Measurements from ENCODE around the gene SAPCD2.

Gene SAPCD2

DNA sequence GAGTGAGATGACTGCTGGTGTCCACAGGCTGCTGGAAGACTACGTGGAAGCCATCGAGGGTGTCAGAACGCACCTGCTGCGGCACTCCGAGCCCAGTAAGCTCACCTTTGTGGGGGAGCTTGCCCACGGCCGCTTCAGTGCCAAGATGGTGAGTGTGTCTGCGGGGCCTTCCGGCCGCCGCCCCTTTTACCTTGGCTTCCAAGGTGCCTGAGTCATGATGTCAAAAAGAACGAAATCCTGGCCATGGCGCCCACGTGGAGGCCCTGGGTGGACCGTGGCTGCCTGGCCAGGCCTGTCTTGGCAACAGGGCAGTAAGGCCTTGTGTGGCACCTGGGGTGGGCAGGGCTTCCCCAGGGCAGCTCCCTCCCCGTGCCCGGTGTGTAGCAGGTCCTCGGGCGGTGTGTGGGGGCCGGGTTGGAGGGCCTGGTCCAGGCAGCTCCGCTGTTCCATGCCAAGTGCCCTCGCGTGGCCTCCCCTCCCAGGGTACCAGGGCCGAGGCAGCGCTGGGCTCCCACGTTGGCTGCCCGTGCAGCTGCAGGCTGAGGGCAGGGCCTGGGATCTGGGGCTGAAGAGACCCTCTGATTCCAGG is 36.4 kb upstream of the SAPCD2 start:
- DNase-seq: no peak

GRCh38 chr9:137105814-137106661 is 35.7 kb upstream of the SAPCD2 start:
- no peak for DNase-seq

DNA sequence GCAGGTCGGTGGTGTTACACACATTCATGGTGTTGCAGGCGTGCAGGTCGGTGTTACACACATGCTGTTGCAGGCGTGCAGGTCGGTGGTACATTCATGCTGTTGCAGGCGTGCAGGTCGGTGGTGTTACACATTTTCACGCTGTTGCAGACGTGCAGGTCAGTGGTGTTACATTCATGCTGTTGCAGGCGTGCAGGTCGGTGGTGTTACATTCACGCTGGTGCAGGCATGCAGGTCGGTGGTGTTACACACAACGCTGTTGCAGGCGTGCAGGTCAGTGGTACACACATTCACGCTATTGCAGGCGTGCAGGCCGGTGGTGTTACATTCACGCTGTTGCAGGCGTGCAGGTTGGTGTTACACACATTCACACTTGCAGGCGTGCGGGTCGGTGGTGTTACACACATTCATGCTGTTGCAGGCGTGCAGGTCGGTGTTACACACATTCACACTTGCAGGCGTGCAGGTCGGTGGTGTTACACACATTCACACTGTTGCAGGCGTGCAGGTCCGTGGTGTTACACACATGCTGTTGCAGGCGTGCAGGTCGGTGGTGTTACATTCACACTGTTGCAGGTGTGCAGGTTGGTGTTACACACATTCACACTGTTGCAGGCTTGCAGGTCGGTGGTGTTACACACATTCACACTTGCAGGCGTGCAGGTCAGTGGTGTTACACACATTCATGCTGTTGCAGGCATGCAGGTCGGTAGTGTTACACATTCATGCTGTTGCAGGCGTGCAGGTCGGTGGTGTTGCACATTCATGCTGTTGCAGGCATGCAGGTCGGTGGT is 33.0 kb upstream of the SAPCD2 start:
- no peak for DNase-seq

- DNase-seq: no peak
Measured at GRCh38 chr9:137099231-137099630, 28.9 kb upstream of the SAPCD2 start.

- DNase-seq: no peak
Measured at GRCh38 chr9:137097761-137098462, 27.6 kb upstream of the SAPCD2 start.

GRCh38 chr9:137096785-137097546 is 26.6 kb upstream of the SAPCD2 start:
- DNase-seq: no peak

GRCh38 chr9:137095664-137096517 is 25.5 kb upstream of the SAPCD2 start:
- DNase-seq: peak; percentile 88

DNA sequence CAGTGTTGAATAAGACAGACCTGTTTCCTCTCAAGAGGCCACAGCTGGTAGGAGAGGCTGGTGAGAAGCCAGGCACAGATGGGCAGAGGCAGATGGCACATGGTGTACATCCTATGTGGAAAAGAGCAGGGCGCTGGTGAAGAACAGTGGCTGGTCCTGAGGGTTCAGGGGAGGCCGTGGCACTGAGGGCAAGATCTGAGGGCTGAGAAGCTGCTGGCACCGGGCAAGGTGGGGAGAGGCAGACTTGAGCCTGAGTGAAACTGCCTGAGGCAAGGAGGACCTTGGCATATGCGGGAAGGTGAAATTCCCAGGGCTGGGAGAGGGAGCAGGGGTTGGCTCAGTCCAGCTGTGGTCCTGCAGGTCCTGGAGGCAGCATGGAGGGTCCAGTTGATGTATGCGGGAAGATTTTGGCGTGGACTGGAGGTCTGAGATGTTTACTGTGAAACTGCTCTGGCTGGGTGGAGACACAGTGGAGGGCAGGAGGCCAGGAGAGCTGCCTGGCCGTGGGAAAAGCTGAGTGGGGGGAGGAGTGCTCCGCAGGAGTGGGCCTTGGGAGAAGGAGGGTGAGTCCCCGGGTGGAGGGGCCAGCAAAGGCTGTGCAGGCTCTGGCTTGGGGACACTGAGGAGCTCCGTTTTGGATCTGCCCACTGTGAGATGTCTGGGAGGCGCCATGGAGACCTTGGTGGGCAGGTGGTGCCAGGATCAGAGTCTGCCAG is 19.0 kb upstream of the SAPCD2 start:
- no peak for DNase-seq

- DNase-seq: no peak
Measured at GRCh38 chr9:137088121-137088520, 17.8 kb upstream of the SAPCD2 start.

- DNase-seq: no peak
Measured at GRCh38 chr9:137087409-137087925, 17.1 kb upstream of the SAPCD2 start.

- DNase-seq: peak; percentile 98
Measured at GRCh38 chr9:137086531-137087408, 16.4 kb upstream of the SAPCD2 start, which contains the start of gene MAN1B1. Gene MAN1B1, plus strand, starts transcription at chr9:137086985. Its CDS starts 15 bp downstream, at chr9:137087000.

DNA sequence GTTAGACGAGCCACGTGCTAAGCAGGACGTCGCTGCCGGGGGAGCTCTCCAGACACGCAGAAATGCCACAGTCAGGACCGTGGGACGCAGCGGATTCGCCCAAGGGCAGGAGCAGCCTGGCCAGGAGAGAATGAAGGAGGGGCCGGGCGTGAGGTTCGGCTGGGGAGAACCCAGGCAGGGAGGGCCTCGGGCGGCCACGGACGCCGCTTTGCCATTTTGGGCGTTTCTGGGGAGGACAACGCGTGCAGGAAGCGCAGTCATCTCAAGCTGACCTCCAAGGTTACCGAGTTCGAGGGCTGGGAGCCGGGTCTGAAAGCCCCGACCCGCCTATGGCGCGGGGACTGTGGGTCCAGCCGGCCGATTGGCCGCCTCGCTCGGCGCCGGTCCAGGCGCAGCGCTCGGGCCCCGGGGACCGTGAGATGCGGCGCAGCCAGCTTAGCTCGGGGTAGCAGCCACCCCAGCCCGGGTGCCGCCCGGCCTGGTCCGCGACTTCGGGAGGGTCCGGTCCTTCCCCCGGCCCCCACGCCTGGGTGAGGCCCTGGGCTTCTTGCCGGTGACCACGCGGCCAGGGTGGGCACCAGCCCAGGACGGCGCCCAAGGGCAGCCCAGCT is 15.7 kb upstream of the SAPCD2 start:
- DNase-seq: no peak

DNA sequence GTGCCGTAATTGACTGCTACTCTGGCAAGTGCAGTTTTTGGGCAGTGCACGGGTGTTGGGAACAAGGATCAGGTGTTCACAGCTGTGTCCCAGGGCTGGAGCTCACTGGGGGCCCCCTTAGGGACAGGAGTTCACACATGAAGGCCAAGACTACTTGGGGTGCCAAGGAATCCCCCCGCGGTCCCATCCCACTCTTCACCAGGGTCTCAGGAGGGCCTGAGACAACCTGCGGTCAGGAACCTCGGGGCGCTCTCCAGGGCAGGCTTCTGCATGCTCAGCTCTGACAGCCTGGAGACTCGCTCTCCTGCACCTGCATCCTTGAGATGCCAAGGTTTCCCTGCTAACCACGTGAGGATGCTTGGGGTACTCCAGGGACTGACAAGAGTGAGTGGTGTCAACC is 14.2 kb upstream of the SAPCD2 start:
- DNase-seq: no peak

GRCh38 chr9:137083394-137084004 is 13.1 kb upstream of the SAPCD2 start:
- no peak for DNase-seq

DNA sequence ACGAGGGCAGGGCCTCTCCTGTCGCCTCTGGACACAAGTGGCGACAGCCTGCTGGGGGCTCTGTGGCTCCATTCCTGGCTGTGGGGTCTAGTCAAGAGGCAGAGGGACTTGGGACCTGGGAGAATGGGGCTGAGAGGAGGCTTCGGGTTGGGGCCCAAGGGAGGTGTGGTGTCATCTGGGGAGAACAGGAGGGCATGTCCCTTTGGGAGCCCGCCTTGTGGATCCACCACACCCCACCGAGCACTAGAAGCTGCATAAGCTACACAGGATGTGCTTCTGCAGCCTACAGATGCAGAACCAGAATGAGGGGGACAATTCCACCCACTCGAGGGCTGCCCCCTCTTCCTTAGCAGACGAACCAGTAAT is 12.6 kb upstream of the SAPCD2 start:
- no peak for DNase-seq

- DNase-seq: no peak
Measured at GRCh38 chr9:137082222-137082924, 12.0 kb upstream of the SAPCD2 start.

DNA sequence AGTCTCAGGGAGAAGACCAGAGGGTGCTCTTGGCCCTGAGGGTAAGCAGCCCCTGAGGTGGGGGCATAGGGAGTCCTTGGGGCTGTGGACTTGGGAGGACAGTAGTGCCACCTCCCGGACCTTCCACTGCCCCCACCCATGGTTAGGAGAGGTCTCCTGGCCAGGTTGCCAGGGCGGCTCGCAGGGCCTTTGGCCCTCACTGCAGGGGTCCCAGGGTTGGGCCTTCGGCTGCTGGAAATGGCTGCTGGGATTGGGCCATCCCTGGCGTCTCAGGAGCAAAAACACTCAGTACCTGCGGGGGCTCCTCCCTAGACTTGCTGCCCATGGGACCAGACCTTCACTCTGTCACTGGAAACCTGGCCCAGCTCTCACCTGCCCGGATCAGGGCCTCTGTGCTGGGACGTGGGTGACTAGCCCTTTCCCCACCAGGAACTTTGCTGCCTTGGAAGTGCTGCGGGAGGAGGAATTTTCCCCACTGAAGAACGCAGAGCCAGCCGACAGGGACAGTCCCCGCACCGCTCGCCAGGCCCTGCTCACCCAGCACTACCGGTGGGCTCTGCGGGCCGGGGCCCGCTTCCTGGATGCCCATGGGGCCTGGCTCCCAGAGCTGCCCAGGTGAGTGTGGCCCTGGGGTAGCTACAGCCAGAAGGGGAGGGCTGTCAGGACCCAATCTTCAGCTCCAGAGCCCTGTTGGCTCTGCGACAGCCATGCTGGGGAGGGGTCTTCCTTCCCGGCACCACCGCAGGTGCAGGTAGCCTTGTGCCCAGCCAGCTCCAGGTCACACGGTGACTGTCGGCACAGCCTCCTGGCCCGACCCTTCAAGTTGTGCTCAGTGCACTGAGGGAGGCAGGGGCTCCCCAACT is 10.1 kb upstream of the SAPCD2 start:
- DNase-seq: no peak

All from activated gamma-delta T cell treated with Interleukin-2 at 50 U/mL for 16 hours (primary cell).